ENCODE results near the gene IGSF9B.

Gene IGSF9B

DNA sequence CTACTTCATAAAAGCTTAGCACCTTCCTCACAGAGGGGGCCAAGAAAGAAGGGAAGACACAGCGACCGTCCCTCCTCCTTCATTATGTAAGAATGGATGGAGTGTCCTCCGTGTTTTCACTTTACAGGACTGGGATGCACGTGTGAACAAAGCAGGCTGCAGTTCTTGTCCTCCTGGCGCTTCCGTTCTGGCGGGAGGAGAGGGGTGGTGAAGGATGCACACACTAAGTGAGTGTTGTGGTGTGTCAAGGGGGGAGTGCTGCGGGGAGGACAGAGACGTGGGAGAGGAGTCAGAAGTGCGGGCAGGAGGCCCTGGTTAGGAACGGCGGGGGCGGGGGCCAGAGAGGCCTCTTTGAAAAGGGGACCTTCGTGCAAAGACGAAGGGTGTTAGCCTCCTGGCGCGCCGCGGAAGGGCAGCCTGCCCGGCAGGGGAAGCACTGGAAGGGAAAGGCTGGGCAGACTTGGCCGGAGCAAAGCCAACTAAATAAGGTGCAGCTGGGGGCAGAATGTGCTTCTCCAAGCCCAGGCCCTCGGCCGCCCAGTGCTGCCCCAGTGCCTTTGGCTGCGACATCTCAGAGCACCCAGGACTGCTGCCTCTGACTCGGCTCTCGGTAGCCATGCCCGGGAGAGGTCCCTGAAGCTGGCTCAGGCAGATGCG, 27.0 kb upstream of the IGSF9B start:
- no peak for DNase-seq (ENCODE audit: low read depth in 3 of 3)

DNA sequence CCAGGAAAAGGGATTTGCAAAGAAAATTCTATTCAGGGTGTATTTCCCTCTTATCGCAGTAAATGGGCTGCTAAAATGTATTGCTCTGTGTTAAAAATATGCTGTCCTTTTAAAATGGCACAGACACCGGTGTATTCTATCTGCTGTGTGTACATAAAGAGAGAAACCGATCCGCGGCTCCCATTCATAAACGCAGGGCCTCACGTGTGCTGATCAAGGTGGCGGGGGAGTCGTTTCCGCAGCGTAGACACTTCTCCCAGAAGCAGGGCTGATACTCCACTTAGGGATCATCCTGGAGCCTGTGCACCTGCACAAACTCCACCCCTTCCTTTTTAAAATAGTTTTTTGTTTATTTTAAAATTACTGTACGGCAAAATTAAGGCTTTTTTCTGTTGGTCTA, 26.1 kb upstream of the IGSF9B start:
- no peak for DNase-seq (ENCODE audit: low read depth in 3 of 3)

- no peak for DNase-seq (ENCODE audit: low read depth in 3 of 3)
Observed at GRCh38 chr11:133982151-133982550, 25.4 kb upstream of the IGSF9B start.

DNA sequence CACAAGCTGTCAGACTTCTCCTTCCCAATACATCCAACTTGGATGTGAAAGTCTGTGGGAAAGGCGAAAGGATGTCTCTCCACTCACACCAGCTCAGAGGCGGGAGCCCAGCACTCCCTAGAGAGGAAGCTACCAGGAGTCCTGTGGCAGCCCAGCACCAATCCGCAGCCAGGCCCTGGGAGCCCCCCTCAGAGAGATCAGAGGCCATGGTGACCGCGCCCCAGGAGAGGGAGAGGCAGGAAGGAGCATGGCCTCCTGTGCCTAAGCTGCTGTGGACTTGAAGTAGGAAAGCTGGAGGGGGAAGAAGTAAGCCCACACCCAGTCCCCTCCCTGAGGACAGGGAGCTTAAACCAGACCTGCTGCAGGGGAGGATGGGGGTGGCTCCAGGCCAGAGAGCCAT, 24.4 kb upstream of the IGSF9B start:
- DNase-seq (ENCODE audit: low read depth in 3 of 3): no peak

DNA sequence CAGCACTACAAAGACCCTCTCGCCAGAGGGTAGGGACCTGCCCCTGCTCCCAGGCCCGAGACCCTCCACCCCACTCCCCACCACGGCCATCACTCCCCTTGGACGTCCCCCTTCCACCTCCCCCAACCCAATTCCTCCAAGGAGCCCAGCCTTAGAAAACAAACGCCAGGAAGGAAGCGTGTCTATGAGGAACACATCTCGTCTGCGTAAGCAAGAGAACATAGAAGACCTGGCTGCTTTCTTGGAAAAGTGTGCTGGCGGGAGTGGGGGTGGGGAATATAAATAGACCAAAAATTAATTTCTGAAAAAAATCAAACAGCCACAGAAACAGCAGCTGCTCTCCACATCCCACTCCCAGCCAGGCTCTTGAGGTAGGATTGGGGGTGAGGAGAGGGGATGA, 23.9 kb upstream of the IGSF9B start:
- no peak for DNase-seq (ENCODE audit: low read depth in 3 of 3)

- DNase-seq (ENCODE audit: low read depth in 3 of 3): no peak
Observed at GRCh38 chr11:133978794-133979193, 22.0 kb upstream of the IGSF9B start.

GRCh38 chr11:133977067-133977677, 20.4 kb upstream of the IGSF9B start:
- no peak for DNase-seq (ENCODE audit: low read depth in 3 of 3)

- no peak for DNase-seq (ENCODE audit: low read depth in 3 of 3)
Observed at GRCh38 chr11:133975488-133975849, 18.7 kb upstream of the IGSF9B start.

DNA sequence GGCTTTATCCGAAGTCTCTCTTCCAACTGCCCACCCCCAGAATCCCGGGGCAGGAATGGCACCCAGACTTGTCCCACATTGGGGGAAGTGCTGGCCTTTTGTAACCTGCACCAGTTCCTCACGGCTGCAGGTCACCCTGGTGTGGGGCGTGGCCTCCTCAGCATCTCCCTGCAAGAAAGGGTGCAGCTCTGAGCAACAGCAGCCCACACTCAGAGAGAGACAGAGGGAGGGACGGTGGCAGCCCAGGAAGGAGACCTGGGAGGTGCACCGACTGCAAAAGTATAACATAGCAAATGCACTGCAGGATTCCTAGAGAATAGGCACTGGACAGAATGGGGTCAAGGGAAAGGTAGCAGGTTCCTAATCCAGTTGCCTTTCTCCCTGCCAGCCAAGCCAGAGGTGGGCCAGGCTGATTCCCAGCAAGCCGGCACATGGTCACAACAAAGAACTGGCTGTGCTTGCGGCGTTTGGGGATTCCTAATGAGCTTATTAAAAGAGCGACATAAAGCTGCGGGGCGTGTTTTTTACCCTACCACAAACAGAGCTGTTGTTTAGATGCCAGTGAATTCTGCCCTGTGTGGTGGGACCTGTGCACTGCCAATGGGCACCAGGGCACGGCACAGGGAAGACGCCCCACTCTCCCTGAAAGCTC, 18.2 kb upstream of the IGSF9B start:
- DNase-seq (ENCODE audit: low read depth in 3 of 3): no peak

DNA sequence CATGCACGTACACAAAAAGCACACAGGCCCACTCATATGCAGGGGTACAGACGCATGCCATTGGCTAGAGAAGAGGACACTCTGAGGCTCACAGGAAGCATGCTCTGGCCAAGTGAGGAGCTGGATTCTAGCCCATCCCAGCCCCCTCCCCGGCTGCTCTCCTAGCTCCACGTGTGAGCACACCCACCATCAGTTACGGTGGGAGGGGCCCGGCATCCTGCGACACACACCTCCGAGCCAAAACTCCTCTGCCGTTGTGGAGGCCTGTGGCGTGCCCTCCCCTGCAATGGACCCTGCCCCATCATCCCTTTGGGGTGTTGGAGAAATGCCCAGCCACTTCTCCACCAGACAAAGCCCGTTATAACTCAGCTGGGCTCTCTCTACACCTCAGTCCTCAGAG, 15.1 kb upstream of the IGSF9B start:
- no peak for DNase-seq (ENCODE audit: low read depth in 3 of 3)

DNA sequence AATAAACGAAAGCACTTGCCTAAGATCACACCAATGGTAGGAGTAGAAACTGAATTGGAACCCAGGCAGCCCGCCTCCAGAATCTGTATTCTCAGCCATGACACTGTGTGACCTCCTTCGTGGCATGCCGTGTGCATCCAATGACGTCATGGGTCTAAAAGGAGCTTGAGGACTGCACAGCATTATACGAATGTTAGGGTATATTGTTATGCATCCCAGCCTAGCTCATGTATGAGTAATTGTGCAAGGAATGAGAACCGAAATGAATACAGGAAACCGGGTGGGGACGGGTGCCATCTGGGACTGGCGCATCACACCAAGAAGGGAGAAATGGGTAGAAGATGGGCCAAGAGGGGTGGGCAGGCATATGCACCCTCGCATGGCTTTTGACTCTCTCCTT, 12.3 kb upstream of the IGSF9B start:
- DNase-seq (ENCODE audit: low read depth in 3 of 3): no peak

- no peak for DNase-seq (ENCODE audit: low read depth in 3 of 3)
Observed at GRCh38 chr11:133968300-133968699, 11.5 kb upstream of the IGSF9B start.

DNA sequence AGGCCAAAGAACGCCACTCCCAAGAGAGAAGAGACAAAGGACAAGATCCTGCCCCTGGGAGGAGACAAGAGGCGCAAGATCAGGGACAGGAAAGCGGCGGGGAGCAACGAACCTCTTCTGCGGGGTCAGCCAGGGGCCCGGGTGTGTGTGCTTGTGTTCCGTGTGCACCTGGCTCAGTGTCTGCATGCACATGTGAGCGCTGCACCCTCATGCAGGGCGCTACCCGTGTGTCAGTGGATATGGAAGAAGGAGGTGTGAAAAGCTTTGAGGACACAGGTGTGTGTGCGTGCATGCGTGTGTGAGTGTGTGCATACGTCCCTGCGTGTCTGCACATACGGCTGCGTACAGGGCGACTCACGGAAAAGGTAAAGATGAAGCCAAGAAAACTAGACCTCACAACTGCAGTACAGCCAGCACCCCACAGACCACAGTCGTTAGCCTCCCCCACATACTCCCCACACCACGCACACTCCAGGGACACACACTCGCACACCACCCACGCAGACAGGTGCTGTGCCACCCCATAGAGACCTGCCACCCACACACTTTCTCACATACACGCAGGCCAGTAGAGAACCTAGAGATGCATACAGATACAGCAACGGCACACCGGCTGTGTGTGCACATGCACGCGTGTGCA, 11.0 kb upstream of the IGSF9B start:
- DNase-seq (ENCODE audit: low read depth in 3 of 3): no peak

DNA sequence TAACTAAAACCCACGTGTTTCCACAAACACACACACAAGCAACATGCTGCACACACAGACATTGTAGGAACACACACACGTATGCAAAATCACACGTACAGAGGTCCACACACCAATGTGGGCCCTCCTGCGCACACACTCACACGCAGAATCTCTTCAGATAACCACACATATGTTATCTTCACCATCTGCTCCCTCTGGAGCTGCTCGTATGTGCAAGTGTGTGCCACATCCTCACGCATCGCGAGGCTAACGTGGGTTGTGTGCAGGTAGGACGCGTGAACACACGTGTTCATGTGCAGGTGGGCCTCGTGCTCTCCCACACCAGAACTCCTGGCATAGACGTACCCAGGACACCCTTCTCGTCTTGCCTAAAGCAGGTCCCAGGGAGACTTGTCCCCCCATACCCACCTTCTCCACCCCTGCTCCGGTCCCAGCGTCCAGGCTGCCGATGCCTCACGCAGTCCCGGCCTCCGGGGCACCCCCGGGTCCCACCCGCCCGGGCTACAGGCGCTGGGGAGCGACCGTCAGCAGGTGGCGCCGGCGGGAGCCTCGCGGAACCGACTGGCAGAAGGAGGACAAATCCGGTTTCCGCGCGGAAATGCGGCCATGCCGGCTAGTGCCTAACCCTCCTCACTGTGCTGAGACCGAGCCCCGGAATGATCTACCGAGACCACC, 10.3 kb upstream of the IGSF9B start:
- DNase-seq (ENCODE audit: low read depth in 3 of 3): peak; percentile 52 to 74 (median 53)

DNA sequence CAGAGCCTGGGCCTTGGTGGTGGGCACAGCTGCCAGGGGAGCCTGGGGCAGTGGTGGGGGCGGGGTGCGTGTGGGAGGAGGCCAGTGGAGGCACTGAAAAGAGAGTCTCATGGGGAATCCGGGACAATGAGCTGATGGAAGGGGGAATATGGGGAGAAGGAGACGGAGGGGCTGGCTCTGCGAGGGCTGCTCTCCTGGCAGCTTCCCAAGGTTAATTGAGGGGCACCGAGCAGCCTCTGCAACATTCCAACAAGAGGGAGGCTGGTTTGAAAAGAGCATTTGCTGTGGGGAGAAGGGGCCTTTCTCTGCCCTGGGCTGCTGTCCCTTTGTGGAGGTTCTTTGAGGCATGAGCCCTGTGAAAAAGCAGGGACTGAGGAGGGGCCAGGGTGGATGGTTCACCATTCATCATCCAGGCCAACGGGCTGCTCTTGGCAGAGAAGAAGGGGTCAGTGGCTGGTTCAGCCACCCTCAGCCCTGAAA, 9.4 kb upstream of the IGSF9B start:
- DNase-seq (ENCODE audit: low read depth in 3 of 3): no peak

- DNase-seq (ENCODE audit: low read depth in 3 of 3): no peak
Observed at GRCh38 chr11:133965031-133965601, 8.3 kb upstream of the IGSF9B start.

DNA sequence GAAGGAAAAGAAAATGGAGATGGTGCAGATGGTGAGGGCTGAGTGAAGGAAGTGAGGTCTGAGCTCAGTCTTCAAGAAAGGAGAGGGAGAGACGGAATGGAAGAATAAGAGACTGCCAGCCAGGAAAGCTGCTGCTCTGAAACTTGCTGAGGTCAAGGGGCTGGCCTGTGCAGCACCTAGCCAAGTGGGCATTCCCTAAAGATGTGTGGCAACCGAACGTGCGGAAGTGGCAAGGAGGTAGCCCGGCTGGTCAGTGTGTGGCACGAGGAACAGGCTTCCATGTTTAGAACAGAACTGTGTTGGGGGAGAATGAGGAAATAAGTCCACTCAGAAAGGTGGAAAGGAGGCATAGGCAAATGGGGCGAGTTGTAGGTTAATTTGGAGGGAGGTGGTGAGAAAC, 7.6 kb upstream of the IGSF9B start:
- DNase-seq (ENCODE audit: low read depth in 3 of 3): no peak

- no peak for DNase-seq (ENCODE audit: low read depth in 3 of 3)
Observed at GRCh38 chr11:133961890-133962289, 5.1 kb upstream of the IGSF9B start.

DNA sequence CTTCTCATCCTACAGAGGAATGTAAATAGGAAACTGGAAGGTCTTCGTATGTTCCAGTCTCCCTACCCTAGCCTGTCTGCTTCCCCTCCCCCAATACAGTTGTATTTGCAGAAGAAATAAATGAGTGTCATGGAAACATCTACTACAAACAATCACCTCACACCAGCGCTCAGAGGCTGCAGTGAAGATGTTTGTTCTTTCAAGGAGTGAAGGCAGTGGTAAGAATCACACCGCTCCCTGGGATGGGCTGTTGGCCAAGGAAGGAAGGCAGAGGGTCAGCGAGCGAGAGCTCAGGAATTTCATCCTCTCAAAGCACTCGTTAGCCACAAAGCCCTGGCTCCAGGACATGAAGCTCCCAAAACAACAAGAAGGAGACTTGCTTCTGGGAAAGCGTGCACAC, 1.1 kb upstream of the IGSF9B start:
- no peak for DNase-seq (ENCODE audit: low read depth in 3 of 3)

GRCh38 chr11:133955945-133956421, 785 bp downstream of the IGSF9B start:
- DNase-seq (ENCODE audit: low read depth in 3 of 3): peak in 1 of 3 experiments; percentile 14

DNA sequence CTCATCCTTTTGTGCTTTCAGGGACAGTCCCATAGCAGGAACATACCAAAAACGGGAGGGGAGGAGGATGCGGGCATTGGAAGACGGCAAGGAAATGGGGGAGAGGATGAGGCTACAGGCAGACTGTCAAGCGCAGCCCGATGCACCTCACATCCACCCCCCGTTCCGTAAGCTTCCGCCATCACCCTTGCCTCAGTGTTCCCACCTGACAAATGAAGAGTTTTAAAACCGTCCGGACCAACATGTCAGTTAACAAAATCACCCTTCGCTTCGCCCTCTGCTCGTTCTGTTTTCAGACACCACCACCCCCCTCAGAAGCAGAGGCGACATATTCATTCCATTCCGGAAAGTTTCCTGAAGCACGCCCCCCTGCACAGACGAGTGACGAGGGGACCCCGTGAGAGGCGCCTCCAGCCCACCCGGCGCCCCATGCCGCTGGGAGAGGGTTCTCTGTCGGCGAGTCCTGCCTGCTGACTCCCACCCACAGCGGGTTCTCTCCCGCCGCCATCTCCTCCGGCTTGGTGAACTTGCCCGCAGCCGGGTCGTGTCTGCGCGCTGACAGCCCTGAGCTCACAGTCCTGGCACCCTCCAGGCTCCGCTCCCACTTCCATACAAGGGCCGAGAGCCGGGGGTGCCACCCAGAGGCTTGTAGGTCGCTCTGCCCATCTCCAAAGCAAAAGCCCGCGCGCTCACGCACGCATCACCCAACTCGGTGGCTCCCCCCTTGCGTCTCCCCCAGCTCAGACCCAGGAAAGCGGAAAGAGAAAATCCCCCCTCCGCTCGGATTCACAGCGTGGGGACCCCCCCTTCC, 1.5 kb downstream of the IGSF9B start:
- DNase-seq (ENCODE audit: low read depth in 3 of 3): peak in 1 of 3 experiments; percentile 54

All from stimulated activated CD4-positive, alpha-beta T cell treated with anti-CD3 and anti-CD28 coated beads, TNF-alpha, amount 100 ng/mL, for 24 hours (primary cell).